GM23248 (cell line): ENCODE data around the gene PCDHGA6.
"Not testable (repeated sequence)": the region's sequence is repeated elsewhere in the genome, so short reads cannot be mapped to it uniquely, and the experiment has no call there.

Source experiments
- EZH2 ChIP-seq: fragments of 200-600 bp; sonication (generic); IDR thresholded peaks from 2 replicates; pipeline ENCODE4 v1.6.1; 2018; ENCODE audit warnings: antibody characterized with exemption, mild to moderate bottlenecking; ENCODE audit not compliant: insufficient read depth, poor library complexity, severe bottlenecking
- EZH2phosphoT487 ChIP-seq: fragments of 200-600 bp; sonication (generic); IDR thresholded peaks from 2 replicates; pipeline ENCODE4 v1.6.1; 2018; ENCODE audit warnings: antibody characterized with exemption, moderate library complexity, mild to moderate bottlenecking, low read depth; ENCODE audit not compliant: insufficient read depth

DNA sequence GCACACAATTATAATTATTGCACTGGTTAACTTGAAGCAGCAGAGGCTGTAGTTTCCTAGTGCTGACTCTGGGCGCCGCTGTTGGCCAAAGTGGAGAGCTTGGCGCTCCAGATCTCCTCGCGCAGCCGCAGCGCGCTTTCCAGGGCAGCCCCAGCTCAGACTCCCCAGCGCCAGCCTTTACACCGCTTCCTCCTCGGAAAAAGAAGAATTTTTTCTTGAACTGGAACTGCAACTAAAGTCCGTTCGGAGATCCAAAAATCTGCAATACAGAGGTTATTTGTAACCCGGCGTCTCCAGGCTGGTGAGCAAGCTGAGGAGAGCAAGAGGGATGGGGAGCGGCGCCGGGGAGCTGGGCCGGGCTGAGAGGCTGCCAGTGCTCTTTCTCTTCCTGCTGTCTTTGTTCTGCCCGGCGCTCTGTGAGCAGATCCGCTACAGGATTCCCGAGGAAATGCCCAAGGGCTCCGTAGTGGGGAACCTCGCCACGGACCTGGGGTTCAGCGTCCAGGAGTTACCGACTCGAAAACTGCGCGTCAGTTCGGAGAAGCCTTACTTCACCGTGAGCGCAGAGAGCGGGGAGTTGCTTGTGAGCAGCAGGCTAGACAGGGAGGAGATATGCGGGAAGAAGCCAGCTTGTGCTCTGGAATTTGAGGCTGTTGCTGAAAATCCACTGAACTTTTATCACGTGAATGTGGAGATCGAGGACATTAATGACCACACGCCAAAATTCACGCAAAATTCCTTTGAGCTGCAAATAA is 14.0 kb downstream of the PCDHGA6 start, which contains the start of gene PCDHGB4:
- not testable (repeated sequence) for TF ChIP-seq EZH2, EZH2phosphoT487
